Neural cell (in vitro differentiated cells): ENCODE results near the gene UBL4A. TPM values are rescaled to one million over a fixed set of nuclear protein-coding genes. Genes with fewer than 3 reads are reported as not detected.

ENCODE experiments used
- H2AFZ ChIP-seq: fragments of 200-600, 300-800 bp; sonication (generic), shearing (Covaris generic); 2 replicates; pipeline ENCODE4 v1.6.0; 2014; ENCODE audit warnings: low read depth, mild to moderate bottlenecking, antibody characterized with exemption, low read length, moderate library complexity
- H3F3A ChIP-seq: fragments of 200-600 bp; shearing (Covaris generic); 2 replicates; pipeline ENCODE4 v1.6.1; 2016; ENCODE audit warnings: mild to moderate bottlenecking, moderate library complexity, mixed read lengths, antibody characterized with exemption, low read length; ENCODE audit not compliant: insufficient read depth, poor library complexity, severe bottlenecking
- H3K27ac ChIP-seq: fragments of 200-600, 300-800 bp; sonication (generic), shearing (Covaris generic); 2 replicates; pipeline ENCODE4 v1.5.1; 2014; ENCODE audit warnings: mild to moderate bottlenecking, low read length, moderate library complexity
- H3K27me3 ChIP-seq: fragments of 300-800, 200-600 bp; sonication (generic), shearing (Covaris generic); 2 replicates; pipeline ENCODE4 v1.6.0; 2014; ENCODE audit warnings: mild to moderate bottlenecking, low read depth, low read length, moderate library complexity; ENCODE audit not compliant: insufficient read depth
- H3K36me3 ChIP-seq: fragments of 300-800, 200-600 bp; sonication (generic), shearing (Covaris generic); 2 replicates; pipeline ENCODE4 v1.5.1; 2014; ENCODE audit warnings: mild to moderate bottlenecking, antibody characterized with exemption, low read length, moderate library complexity; ENCODE audit not compliant: insufficient read depth
- H3K4me2 ChIP-seq: fragments of 300-800, 200-600 bp; sonication (generic), shearing (Covaris generic); 2 replicates; pipeline ENCODE4 v1.6.0; 2014; ENCODE audit warnings: mild to moderate bottlenecking, low read length
- H3K4me3 ChIP-seq: fragments of 300-800, 200-600 bp; sonication (generic), shearing (Covaris generic); 2 replicates; pipeline ENCODE4 v1.5.1; 2014; ENCODE audit warnings: mild to moderate bottlenecking, low read length, moderate library complexity
- H3K79me2 ChIP-seq: fragments of 200-600 bp; shearing (Covaris generic); replicated peaks from 2 replicates; pipeline ENCODE4 v1.6.0; 2014; ENCODE audit warnings: mild to moderate bottlenecking, low read length, moderate library complexity; ENCODE audit not compliant: insufficient read depth
- H3K9ac ChIP-seq: fragments of 300-800, 200-600 bp; sonication (generic), shearing (Covaris generic); 2 replicates; pipeline ENCODE4 v1.6.1; 2016; ENCODE audit warnings: mild to moderate bottlenecking, low read length, mixed read lengths
- H3K9me2 ChIP-seq: fragments of 200-600 bp; shearing (Covaris generic); 2 replicates; pipeline ENCODE4 v1.6.1; 2016; ENCODE audit warnings: mild to moderate bottlenecking, low read length, mixed read lengths; ENCODE audit not compliant: insufficient read depth
- H3K9me3 ChIP-seq: fragments of 200-600, 300-800 bp; sonication (generic), shearing (Covaris generic); 2 replicates; pipeline ENCODE4 v1.6.1; 2016; ENCODE audit warnings: mild to moderate bottlenecking, mixed run types, low read length, moderate library complexity, mixed read lengths
- H4K20me1 ChIP-seq: fragments of 200-600 bp; shearing (Covaris generic); 2 replicates; pipeline ENCODE4 v1.6.1; 2016; ENCODE audit warnings: mild to moderate bottlenecking, mixed run types; ENCODE audit not compliant: insufficient read depth
- CTCF ChIP-seq: fragments of 450-650 bp; IDR thresholded peaks from 2 replicates; pipeline ENCODE4 v1.5.1; 2014; ENCODE audit warnings: antibody characterized with exemption, mild to moderate bottlenecking, moderate library complexity; ENCODE audit not compliant: poor library complexity, severe bottlenecking
- EP300 ChIP-seq: fragments of 450-650 bp; conservative IDR thresholded peaks from 2 replicates; pipeline ENCODE4 v1.6.1; 2014; ENCODE audit warnings: antibody characterized with exemption, mild to moderate bottlenecking, moderate library complexity; ENCODE audit not compliant: poor library complexity, severe bottlenecking
- EZH2 ChIP-seq: fragments of 200-600, 300-800 bp; shearing (Covaris generic), sonication (generic); IDR thresholded peaks from 2 replicates; pipeline ENCODE4 v1.6.1; 2014; ENCODE audit warnings: antibody characterized with exemption, low read length, borderline replicate concordance, mild to moderate bottlenecking; ENCODE audit not compliant: insufficient read depth, poor library complexity, severe bottlenecking
- MXI1 ChIP-seq: fragments of 450-650 bp; conservative IDR thresholded peaks from 2 replicates; pipeline ENCODE4 v1.6.1; 2014; ENCODE audit warnings: antibody characterized with exemption, mild to moderate bottlenecking; ENCODE audit not compliant: poor library complexity, severe bottlenecking
- POLR2AphosphoS5 ChIP-seq: IDR thresholded peaks from 2 replicates; pipeline ENCODE4 v1.6.1; 2012
- RAD21 ChIP-seq: fragments of 450-650 bp; conservative IDR thresholded peaks from 2 replicates; pipeline ENCODE4 v1.6.1; 2014; ENCODE audit warnings: antibody characterized with exemption, mild to moderate bottlenecking, moderate library complexity
- REST ChIP-seq: IDR thresholded peaks from 2 replicates; pipeline ENCODE4 v1.6.1; 2012; ENCODE audit warnings: borderline replicate concordance
- SMC3 ChIP-seq: fragments of 450-650 bp; conservative IDR thresholded peaks from 2 replicates; pipeline ENCODE4 v1.6.1; 2014; ENCODE audit warnings: antibody characterized with exemption, mild to moderate bottlenecking, moderate library complexity; ENCODE audit not compliant: poor library complexity
- TAF1 ChIP-seq: IDR thresholded peaks from 2 replicates; pipeline ENCODE4 v1.6.1; 2012; ENCODE audit warnings: low read depth
- polyA plus RNA-seq: library from polyadenylated mRNA; depleted of rRNA; stranded (reverse); fragments of >200 nt; gene quantifications from 2 replicates; pipeline ENCODE4 v1.2.3, GENCODE V29; 2014

Gene UBL4A
- polyA plus RNA-seq, 1 donor from 2014 or later = 28.5 TPM

GRCh38 chrX:154441564-154441963 lies 44.9 kb downstream of the UBL4A start:
- Histone ChIP-seq H3K27me3 (no peaks in the 10 kb centered on the region), H3K79me2 (peaks cover 23% of the 10 kb centered on the region), H3K9me3 (no peaks in the 10 kb centered on the region), H4K20me1 (no peaks in the 10 kb centered on the region), H3F3A (no peaks in the 10 kb centered on the region), H3K4me3 (no peak overlapping the region), H3K4me2 (no peak overlapping the region), H3K9me2 (no peaks in the 10 kb centered on the region), H3K9ac (no peak overlapping the region), H3K36me3 (no peaks in the 10 kb centered on the region), H2AFZ (no peak overlapping the region), H3K27ac (no peak overlapping the region)
- TF ChIP-seq CTCF (no peak), EZH2 (no peak), POLR2AphosphoS5 (no peak), REST (no peak), EP300 (no peak), MXI1 (no peak), TAF1 (no peak), RAD21 (no peak), SMC3 (no peak)

GRCh38 chrX:154440623-154441357 lies 45.6 kb downstream of the UBL4A start:
- no peaks in the 10 kb centered on the region for H3F3A ChIP-seq
- H3K27me3 ChIP-seq = no peaks in the 10 kb centered on the region
- no peaks in the 10 kb centered on the region for H3K36me3 ChIP-seq
- H3K27ac ChIP-seq = no peak overlapping the region
- H3K9me3 ChIP-seq = no peaks in the 10 kb centered on the region
- H3K9ac ChIP-seq = no peak overlapping the region
- H4K20me1 ChIP-seq = no peaks in the 10 kb centered on the region
- no peak for TF ChIP-seq POLR2AphosphoS5
- no peak overlapping the region for H2AFZ ChIP-seq
- peaks cover 23% of the 10 kb centered on the region for H3K79me2 ChIP-seq
- H3K9me2 ChIP-seq = no peaks in the 10 kb centered on the region
- H3K4me3 ChIP-seq = no peak overlapping the region
- no peak overlapping the region for H3K4me2 ChIP-seq

- H3K9ac ChIP-seq = no peak overlapping the region
- H3F3A ChIP-seq = no peaks in the 10 kb centered on the region
- H3K27me3 ChIP-seq = no peaks in the 10 kb centered on the region
- no peaks in the 10 kb centered on the region for H3K9me2 ChIP-seq
- no peak overlapping the region for H3K27ac ChIP-seq
- TF ChIP-seq CTCF (no peak), EZH2 (no peak), MXI1 (no peak)
- H4K20me1 ChIP-seq = no peaks in the 10 kb centered on the region
- H2AFZ ChIP-seq = no peak overlapping the region
- peak overlapping the region; percentile 13 for H3K4me3 ChIP-seq
- no peaks in the 10 kb centered on the region for H3K9me3 ChIP-seq
- no peak overlapping the region for H3K4me2 ChIP-seq
- no peaks in the 10 kb centered on the region for H3K36me3 ChIP-seq
- peaks cover 20% of the 10 kb centered on the region for H3K79me2 ChIP-seq
These were observed 46.6 kb downstream of the UBL4A start for GRCh38 chrX:154439841-154440240.
